Activated CD8-positive, alpha-beta memory T cell treated with anti-CD3 and anti-CD28 coated beads, Interleukin-2, amount 50 U/mL, for 4 hours (primary cell): ENCODE data around the gene BSND.
"Not testable (repeated sequence)": the region's sequence is repeated elsewhere in the genome, so short reads cannot be mapped to it uniquely, and the experiment has no call there.

Source experiments
- DNase-seq: peaks from one replicate; pipeline ENCODE4 v3.0.0-alpha.2; 2020

The BSND gene

GRCh38 chr1:54995013-54995760, 3.5 kb upstream of the BSND start:
- no peak for DNase-seq

GRCh38 chr1:54995835-54996234, 2.9 kb upstream of the BSND start:
- no peak for DNase-seq

GRCh38 chr1:54996359-54996868, 2.3 kb upstream of the BSND start:
- peak; percentile 73 for DNase-seq

DNA sequence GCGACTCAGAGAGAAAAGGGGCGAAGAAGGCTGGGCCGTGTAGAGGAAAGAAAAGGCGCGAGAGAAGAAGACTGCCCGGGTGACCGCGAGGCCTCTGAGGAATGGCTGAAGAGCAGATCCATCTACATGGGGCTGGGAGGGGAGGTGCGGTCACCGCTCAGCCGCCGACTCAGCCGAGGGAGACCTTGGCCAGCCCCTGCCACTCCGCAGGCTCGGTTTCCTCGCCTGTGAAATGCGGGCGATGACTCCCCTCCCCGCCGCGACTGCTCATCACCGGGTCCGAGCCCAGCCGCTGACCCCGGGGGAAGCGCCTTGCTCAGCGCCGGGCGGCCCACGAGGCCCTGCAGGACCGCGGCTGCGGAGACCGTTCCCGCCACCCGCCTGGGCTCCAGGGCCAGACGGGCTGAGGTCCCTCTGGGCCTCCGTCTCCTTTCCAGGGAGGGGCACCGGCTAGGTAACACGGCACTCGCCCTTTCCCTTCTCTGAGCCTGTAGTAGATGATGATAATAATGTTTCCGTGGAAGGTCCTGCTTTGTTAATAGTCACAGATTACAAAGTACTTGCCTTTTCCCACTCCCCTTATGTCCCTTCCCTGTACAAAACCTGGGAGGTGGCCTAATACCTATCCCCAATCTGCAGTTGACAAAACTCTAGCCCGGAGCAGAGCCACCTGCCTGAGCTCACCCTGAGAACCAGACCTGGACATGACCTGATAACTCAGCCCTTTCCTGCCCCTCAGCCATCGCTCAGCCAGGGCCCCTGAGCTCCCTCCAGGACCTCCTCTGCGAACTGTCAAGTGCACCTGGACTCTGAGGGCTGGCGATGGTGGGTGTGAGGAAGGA, 1.6 kb upstream of the BSND start:
- DNase-seq: no peak

GRCh38 chr1:54997711-54997986, 1.1 kb upstream of the BSND start:
- no peak for DNase-seq

- no peak for DNase-seq
Observed at GRCh38 chr1:54998100-54998499, 633 bp upstream of the BSND start.

GRCh38 chr1:55000110-55001085, 1.7 kb downstream of the BSND start:
- no peak for DNase-seq

GRCh38 chr1:55001311-55001710, 2.6 kb downstream of the BSND start:
- DNase-seq: no peak

DNA sequence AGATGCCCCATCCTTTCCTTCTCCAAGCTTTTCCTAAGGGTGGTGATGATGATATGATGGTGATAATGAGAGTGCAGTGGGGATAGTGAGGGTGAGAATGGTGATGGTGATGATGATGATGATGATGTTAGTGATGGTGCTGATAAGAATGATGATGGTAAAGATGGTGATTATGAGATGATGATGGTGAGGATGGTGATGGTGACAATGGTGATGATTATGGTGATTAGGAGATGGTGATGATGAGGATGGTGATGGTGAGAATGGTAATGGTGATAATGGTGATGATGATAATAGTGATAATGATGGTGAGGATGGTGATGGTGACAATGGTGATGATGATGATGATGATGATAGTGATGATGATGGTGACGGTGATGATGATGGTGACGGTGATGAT, 4.0 kb downstream of the BSND start:
- no peak for DNase-seq

DNA sequence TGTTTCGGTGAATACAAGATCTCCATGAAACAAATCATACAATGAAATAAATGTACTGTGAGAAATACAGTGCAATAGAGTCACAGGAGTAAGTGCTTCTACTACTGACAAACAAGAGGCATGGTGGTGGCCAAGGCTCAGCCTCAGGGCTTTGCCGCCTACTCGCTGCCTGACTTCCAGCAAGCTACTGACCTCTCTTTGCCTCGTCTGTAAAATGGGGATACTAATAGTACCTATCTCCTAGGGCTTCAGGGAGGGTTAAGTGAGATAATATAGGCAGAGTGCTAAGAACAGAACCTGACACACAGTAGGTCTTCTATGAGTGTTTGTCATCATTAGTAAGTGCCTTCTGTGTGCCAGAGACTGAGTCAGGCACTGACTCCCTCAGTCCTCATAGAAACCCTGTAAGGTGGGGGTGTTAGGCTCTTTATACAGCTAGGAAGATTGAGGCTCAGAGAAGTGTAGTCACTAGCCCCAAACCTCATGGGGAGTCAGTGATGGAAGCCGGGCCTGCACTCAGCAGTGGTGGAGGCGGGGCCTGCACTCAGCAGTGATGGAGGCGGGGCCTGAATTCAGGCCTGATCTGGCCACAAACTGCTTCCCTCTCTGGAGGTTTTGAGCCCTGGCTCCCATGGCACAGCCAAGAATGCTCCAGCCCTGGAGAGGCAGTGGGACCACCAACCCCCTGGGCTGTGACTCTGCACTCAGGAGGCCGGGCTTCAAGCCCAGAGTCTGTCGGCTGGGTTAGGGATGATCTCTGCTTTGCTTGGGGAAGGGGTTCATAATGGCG, 6.8 kb downstream of the BSND start:
- DNase-seq: no peak

- DNase-seq: no peak
Observed at GRCh38 chr1:55006931-55007330, 8.2 kb downstream of the BSND start.

- no peak for DNase-seq
Observed at GRCh38 chr1:55007625-55008024, 8.9 kb downstream of the BSND start.

- no peak for DNase-seq
Observed at GRCh38 chr1:55010194-55010886, 11.6 kb downstream of the BSND start.

GRCh38 chr1:55010887-55011217, 12.1 kb downstream of the BSND start:
- no peak for DNase-seq

DNA sequence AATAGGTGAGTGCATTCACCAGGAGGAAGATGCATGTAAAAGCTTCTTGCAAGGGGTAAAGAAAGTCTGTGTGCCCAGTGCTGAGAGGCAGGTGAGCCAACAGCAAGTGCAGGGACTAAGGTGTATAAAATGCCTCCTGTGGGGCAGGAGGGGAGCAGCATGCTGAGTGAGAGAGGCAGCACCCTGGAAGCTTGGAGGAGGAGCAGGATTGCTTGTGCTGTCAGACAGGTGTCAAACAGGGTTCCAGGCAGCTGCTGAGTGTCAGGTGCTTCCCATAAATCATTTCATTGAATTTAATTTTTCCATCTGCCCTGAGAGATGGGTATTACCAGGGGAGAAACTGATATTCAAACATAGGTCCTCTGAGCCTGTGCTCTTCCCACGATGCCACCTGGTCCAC, 13.9 kb downstream of the BSND start:
- DNase-seq: no peak

DNA sequence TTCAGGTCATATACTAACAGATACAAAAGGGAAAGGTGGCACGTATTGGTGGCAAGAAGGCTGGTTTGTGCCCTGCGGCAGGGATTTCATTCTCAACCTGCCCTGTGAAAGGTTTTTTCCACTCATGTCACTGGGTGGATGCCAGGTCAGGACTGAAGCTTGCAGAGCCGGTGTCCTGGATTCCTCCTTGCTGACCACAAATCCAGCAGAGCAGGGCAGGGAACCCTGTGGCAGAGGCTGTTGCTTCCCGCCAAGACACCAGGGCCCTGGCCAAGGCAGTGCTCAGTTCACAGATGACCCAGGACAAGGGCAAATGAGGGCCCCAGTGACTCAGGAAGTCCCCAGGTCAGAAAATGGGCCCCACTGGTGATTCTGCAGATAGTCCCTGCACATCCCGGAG, 16.4 kb downstream of the BSND start:
- no peak for DNase-seq

GRCh38 chr1:55015731-55016620, 17.2 kb downstream of the BSND start:
- DNase-seq: no peak

GRCh38 chr1:55018395-55018794, 19.7 kb downstream of the BSND start:
- DNase-seq: no peak

DNA sequence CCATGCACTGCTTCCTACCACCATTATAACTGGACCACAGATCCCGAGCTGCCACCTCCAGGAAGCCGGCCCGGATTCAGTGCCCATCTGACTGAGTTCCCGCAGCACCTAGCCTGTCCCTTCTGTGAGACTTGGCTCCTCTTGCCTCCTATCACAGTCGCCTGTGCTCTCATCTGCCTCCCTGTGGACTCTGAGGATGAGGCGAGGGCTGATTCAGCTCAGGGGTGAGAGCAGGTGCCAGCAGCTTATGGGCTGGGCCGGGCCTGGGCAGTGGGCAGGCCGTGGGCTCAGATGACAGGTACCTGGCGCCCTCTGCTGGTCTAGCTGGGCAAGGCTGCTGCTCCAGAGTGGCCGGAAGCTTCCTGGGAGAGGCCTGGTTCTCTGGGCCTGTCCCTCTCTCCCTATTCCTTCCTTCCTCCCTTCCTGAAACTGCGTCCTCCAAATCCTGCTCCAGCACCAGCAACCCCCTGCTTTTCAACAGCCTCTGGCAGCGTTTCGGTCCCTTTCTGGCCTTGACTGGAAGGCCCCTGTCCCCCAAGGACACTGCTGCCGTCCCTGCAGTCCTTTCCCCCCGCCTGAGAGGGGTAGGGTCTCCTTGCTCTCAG, 23.3 kb downstream of the BSND start:
- DNase-seq: peak; percentile 64

DNA sequence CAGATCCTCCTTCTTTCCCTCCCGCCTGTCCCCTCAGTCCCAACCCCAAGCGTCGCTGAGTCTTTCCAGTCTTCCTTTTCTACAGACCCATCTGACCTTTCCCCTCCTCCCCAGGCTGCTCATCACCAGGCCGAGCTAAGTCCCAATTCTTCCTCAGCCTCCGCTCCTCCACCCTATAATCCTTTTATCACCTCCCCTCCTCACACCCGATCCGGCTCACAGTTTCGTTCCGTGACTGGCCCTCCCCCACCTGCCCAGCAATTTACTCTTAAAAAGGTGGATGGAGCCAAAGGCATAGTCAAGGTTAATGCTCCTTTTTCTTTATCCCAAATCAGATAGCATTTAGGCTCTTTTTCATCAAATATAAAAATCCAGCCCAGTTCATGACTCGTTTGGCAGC, 25.4 kb downstream of the BSND start:
- not testable (repeated sequence) for DNase-seq
